Mesodermal cell (in vitro differentiated cells): ENCODE results near the gene ACOT7.

ENCODE experiments used
- H3K27ac ChIP-seq: 2 replicates; pipeline ENCODE4 v1.7.0; 2013; ENCODE audit warnings: mild to moderate bottlenecking, low read depth, low read length, moderate library complexity; ENCODE audit not compliant: severe bottlenecking
- H3K36me3 ChIP-seq: 2 replicates; pipeline ENCODE4 v1.7.1; 2013; ENCODE audit warnings: mild to moderate bottlenecking, low read length, moderate library complexity; ENCODE audit not compliant: control insufficient read depth, insufficient read depth
- H3K4me1 ChIP-seq: one replicate; pipeline ENCODE4 v1.7.1; 2013; ENCODE audit warnings: mild to moderate bottlenecking, low read length; ENCODE audit not compliant: insufficient read depth, control insufficient read depth, poor library complexity, severe bottlenecking
- H3K4me3 ChIP-seq: 2 replicates; pipeline ENCODE4 v1.7.0; 2013; ENCODE audit warnings: low read length, control low read depth, mild to moderate bottlenecking; ENCODE audit not compliant: insufficient read depth, poor library complexity, severe bottlenecking; ENCODE audit errors: extremely low read depth
- H3K9me3 ChIP-seq: 2 replicates; pipeline ENCODE4 v1.7.1; 2013; ENCODE audit warnings: mild to moderate bottlenecking, low read length, moderate library complexity; ENCODE audit not compliant: control insufficient read depth
- WGBS, 2 experiments: methylation state at CpG; one replicate each; pipeline ENCODE4 v1.1.5; 2013; ENCODE audit warnings: missing lambda C conversion rate in 2 of 2; ENCODE audit not compliant: insufficient coverage in 2 of 2; 5-methylcytosine and 5-hydroxymethylcytosine counted together

Gene ACOT7

GRCh38 chr1:6359216-6360116 is 34.1 kb downstream of the ACOT7 start:
- Histone ChIP-seq H3K4me1 (peaks cover 33% of the 10 kb centered on the region), H3K9me3 (no peaks in the 10 kb centered on the region), H3K4me3 (no peak overlapping the region), H3K27ac (peak overlapping the region; percentile 89), H3K36me3 (peaks cover 5% of the 10 kb centered on the region)
- 61 to 83% methylated on average over 2 to 8 of the region's 13 CpGs for WGBS, 2 experiments

GRCh38 chr1:6358757-6359201 is 34.8 kb downstream of the ACOT7 start:
- Histone ChIP-seq H3K27ac (peak overlapping the region; percentile 89), H3K9me3 (no peaks in the 10 kb centered on the region), H3K4me3 (no peak overlapping the region), H3K36me3 (peaks cover 3% of the 10 kb centered on the region), H3K4me1 (peaks cover 39% of the 10 kb centered on the region)
- WGBS, 2 experiments: 91 to 93% methylated on average over 3 to 6 of the region's 10 CpGs

- no peak overlapping the region for H3K4me3 ChIP-seq
- H3K9me3 ChIP-seq: no peaks in the 10 kb centered on the region
- 93% methylated on average over 6 to 9 of the region's 10 CpGs for WGBS, 2 experiments
- peaks cover 42% of the 10 kb centered on the region for H3K4me1 ChIP-seq
- H3K36me3 ChIP-seq: no peaks in the 10 kb centered on the region
- peak overlapping the region; percentile 89 for H3K27ac ChIP-seq
Observed at GRCh38 chr1:6358144-6358624, 35.4 kb downstream of the ACOT7 start.

GRCh38 chr1:6357243-6357936 is 36.2 kb downstream of the ACOT7 start:
- Histone ChIP-seq H3K4me3 (no peak overlapping the region), H3K36me3 (no peaks in the 10 kb centered on the region), H3K27ac (no peak overlapping the region), H3K4me1 (peaks cover 42% of the 10 kb centered on the region), H3K9me3 (no peaks in the 10 kb centered on the region)
- 80 to 85% methylated on average over 7 of the region's 11 CpGs for WGBS, 2 experiments

- Histone ChIP-seq H3K36me3 (no peaks in the 10 kb centered on the region), H3K4me1 (peaks cover 34% of the 10 kb centered on the region), H3K27ac (no peak overlapping the region), H3K4me3 (no peak overlapping the region), H3K9me3 (no peaks in the 10 kb centered on the region)
- 93 to 96% methylated on average over 8 to 10 of the region's 11 CpGs for WGBS, 2 experiments
Observed at GRCh38 chr1:6355621-6356020, 37.9 kb downstream of the ACOT7 start.

GRCh38 chr1:6354659-6355317 is 38.8 kb downstream of the ACOT7 start:
- no peaks in the 10 kb centered on the region for H3K9me3 ChIP-seq
- H3K36me3 ChIP-seq: no peaks in the 10 kb centered on the region
- H3K4me1 ChIP-seq: peaks cover 26% of the 10 kb centered on the region
- H3K4me3 ChIP-seq: no peak overlapping the region
- 89 to 99% methylated on average over 9 to 10 of the region's 12 CpGs for WGBS, 2 experiments
- H3K27ac ChIP-seq: no peak overlapping the region

GRCh38 chr1:6353955-6354658 is 39.5 kb downstream of the ACOT7 start:
- Histone ChIP-seq H3K27ac (no peak overlapping the region), H3K36me3 (peaks cover 4% of the 10 kb centered on the region), H3K9me3 (no peaks in the 10 kb centered on the region), H3K4me3 (no peak overlapping the region), H3K4me1 (peaks cover 20% of the 10 kb centered on the region)
- WGBS, 2 experiments: 77 to 81% methylated on average over 11 to 13 of the region's 14 CpGs

- Histone ChIP-seq H3K9me3 (no peaks in the 10 kb centered on the region), H3K27ac (no peak overlapping the region), H3K4me3 (no peak overlapping the region), H3K4me1 (peaks cover 20% of the 10 kb centered on the region), H3K36me3 (peaks cover 5% of the 10 kb centered on the region)
- 68 to 79% methylated on average over 3 to 5 of the region's 6 CpGs for WGBS, 2 experiments
Observed at GRCh38 chr1:6353619-6353954, 40.0 kb downstream of the ACOT7 start.

GRCh38 chr1:6352138-6352563 is 41.4 kb downstream of the ACOT7 start:
- Histone ChIP-seq H3K9me3 (no peaks in the 10 kb centered on the region), H3K27ac (no peak overlapping the region), H3K4me3 (no peak overlapping the region), H3K36me3 (peaks cover 6% of the 10 kb centered on the region), H3K4me1 (peaks cover 19% of the 10 kb centered on the region)
- 60 to 64% methylated on average over 2 to 3 of the region's 3 CpGs for whole genome bisulfite sequencing, 2 experiments

- no peaks in the 10 kb centered on the region for H3K9me3 ChIP-seq
- 91 to 92% methylated on average over 10 to 14 of the region's 15 CpGs for WGBS, 2 experiments
- no peak overlapping the region for H3K27ac ChIP-seq
- H3K4me3 ChIP-seq: no peak overlapping the region
- peaks cover 11% of the 10 kb centered on the region for H3K36me3 ChIP-seq
- peaks cover 19% of the 10 kb centered on the region for H3K4me1 ChIP-seq
Observed at GRCh38 chr1:6351480-6352137, 42.0 kb downstream of the ACOT7 start.
